ENCODE results near the gene SEPTIN5.

- TF ChIP-seq POLR2A (IDR thresholded peaks at IDR 0.05) = no peak
- TF ChIP-seq, protein P1, sequence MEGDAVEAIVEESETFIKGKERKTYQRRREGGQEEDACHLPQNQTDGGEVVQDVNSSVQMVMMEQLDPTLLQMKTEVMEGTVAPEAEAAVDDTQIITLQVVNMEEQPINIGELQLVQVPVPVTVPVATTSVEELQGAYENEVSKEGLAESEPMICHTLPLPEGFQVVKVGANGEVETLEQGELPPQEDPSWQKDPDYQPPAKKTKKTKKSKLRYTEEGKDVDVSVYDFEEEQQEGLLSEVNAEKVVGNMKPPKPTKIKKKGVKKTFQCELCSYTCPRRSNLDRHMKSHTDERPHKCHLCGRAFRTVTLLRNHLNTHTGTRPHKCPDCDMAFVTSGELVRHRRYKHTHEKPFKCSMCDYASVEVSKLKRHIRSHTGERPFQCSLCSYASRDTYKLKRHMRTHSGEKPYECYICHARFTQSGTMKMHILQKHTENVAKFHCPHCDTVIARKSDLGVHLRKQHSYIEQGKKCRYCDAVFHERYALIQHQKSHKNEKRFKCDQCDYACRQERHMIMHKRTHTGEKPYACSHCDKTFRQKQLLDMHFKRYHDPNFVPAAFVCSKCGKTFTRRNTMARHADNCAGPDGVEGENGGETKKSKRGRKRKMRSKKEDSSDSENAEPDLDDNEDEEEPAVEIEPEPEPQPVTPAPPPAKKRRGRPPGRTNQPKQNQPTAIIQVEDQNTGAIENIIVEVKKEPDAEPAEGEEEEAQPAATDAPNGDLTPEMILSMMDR (IDR thresholded peaks at IDR 0.05) = no peak
These were observed 7.6 kb upstream of the SEPTIN5 start for GRCh38 chr22:19706661-19707151.
